22Rv1 (cell line): Measurements from ENCODE around the gene CLMP.

Experiments used
- CTCF ChIP-seq: fragments of 450-650 bp; IDR thresholded peaks from 2 replicates; pipeline ENCODE4 v1.5.1; 2017; ENCODE audit warnings: mild to moderate bottlenecking
- ZFX ChIP-seq: fragments of 450-650 bp; IDR thresholded peaks from 2 replicates; pipeline ENCODE4 v1.6.1; 2017; ENCODE audit warnings: antibody characterized with exemption, borderline replicate concordance

- TF ChIP-seq CTCF (no peak), ZFX (no peak)
These were observed 46.1 kb downstream of the CLMP start for GRCh38 chr11:123148965-123149364.
